SK-N-SH (cell line): ENCODE results near the gene IFIT1B. TPM values are rescaled to one million over a fixed set of nuclear protein-coding genes. Genes with fewer than 3 reads are reported as not detected.

Experiments used
- CTCF ChIA-PET: fragments of 300-600, 350-600 bp; formaldehyde crosslinking; extraction: SDS; loops from one replicate; lab custom pipeline; 2021; lab: Yijun Ruan, JAX
- POLR2A ChIA-PET: fragments of 350-600 bp; sonication (Branson Sonifier 250); formaldehyde crosslinking; extraction: SDS; loops from one replicate; lab custom pipeline; 2020; ENCODE audit warnings: antibody characterized with exemption, inconsistent platforms; lab: Yijun Ruan, JAX
- DNase-seq: peaks from one replicate; pipeline ENCODE4 v3.0.0; 2012
- H2AFZ ChIP-seq: fragments of 200-600 bp; sonication (generic); 2 replicates; pipeline ENCODE4 v1.8.1; 2016; ENCODE audit warnings: antibody characterized with exemption, mild to moderate bottlenecking, low read depth
- H3F3A ChIP-seq: fragments of 200-600 bp; sonication (generic); replicated peaks from 2 replicates; pipeline ENCODE3; 2016; ENCODE audit warnings: antibody characterized with exemption, mild to moderate bottlenecking; ENCODE audit not compliant: insufficient read depth
- H3K27ac ChIP-seq, 2 experiments: fragments of 200-500 bp in 1 of 2; fragments of 200-600 bp in 1 of 2; sonication (Bioruptor generic) in 1 of 2; sonication (generic), shearing (Covaris generic) in 1 of 2; 2 replicates each; pipeline versions ENCODE4 v1.5.1 to v1.6.1; 2014 to 2016; ENCODE audit warnings: low read depth in 2 of 2, inconsistent platforms in 1 of 2, low read length in 1 of 2, mild to moderate bottlenecking in 1 of 2, mixed read lengths in 1 of 2
- H3K27me3 ChIP-seq: fragments of 200-600 bp; sonication (generic), shearing (Covaris generic); 2 replicates; pipeline ENCODE4 v1.6.1; 2016; ENCODE audit warnings: mixed run types; ENCODE audit not compliant: insufficient read depth
- H3K36me3 ChIP-seq, 2 experiments: fragments of 200-500 bp in 1 of 2; fragments of 200-600 bp in 1 of 2; sonication (Bioruptor generic) in 1 of 2; sonication (generic) in 1 of 2; replicated peaks in 1 of 2; 2 replicates each; pipeline versions ENCODE3 to v1.5.1; 2014 to 2016; ENCODE audit warnings: low read length in 1 of 2, mild to moderate bottlenecking in 1 of 2; ENCODE audit not compliant: insufficient read depth in 2 of 2, control insufficient read depth in 1 of 2
- H3K4me1 ChIP-seq, 2 experiments: fragments of 200-500 bp in 1 of 2; fragments of 200-600 bp in 1 of 2; sonication (Bioruptor generic) in 1 of 2; sonication (generic), shearing (Covaris generic) in 1 of 2; 2 replicates each; pipeline versions ENCODE4 v1.5.1 to v1.6.1; 2014 to 2016; ENCODE audit warnings: low read depth in 1 of 2, low read length in 1 of 2, mixed run types in 1 of 2; ENCODE audit not compliant: insufficient read depth in 2 of 2, control insufficient read depth in 1 of 2
- H3K4me2 ChIP-seq: fragments of 200-600 bp; sonication (generic), shearing (Covaris generic); 2 replicates; pipeline ENCODE4 v1.6.1; 2017; ENCODE audit warnings: mixed run types
- H3K4me3 ChIP-seq, 2 experiments: fragments of 200-500 bp in 1 of 2; fragments of 200-600 bp in 1 of 2; sonication (Bioruptor generic) in 1 of 2; sonication (generic), shearing (Covaris generic) in 1 of 2; 2 replicates each; pipeline versions ENCODE4 v1.5.1 to v1.8.1; 2014 to 2016; ENCODE audit warnings: low read depth in 2 of 2, inconsistent platforms in 1 of 2, low read length in 1 of 2, mild to moderate bottlenecking in 1 of 2, mixed read lengths in 1 of 2, moderate library complexity in 1 of 2
- H3K79me2 ChIP-seq: fragments of 200-600 bp; sonication (generic); 2 replicates; pipeline ENCODE4 v1.8.1; 2017; ENCODE audit warnings: mild to moderate bottlenecking; ENCODE audit not compliant: insufficient read depth
- H3K9ac ChIP-seq: fragments of 200-600 bp; sonication (generic); 2 replicates; pipeline ENCODE4 v1.6.1; 2017; ENCODE audit warnings: mixed run types
- H3K9me2 ChIP-seq: fragments of 200-600 bp; sonication (generic); 2 replicates; pipeline ENCODE4 v1.6.1; 2017; ENCODE audit warnings: mixed run types
- H3K9me3 ChIP-seq: fragments of 200-600 bp; sonication (generic); 2 replicates; pipeline ENCODE4 v1.6.1; 2017; ENCODE audit warnings: mixed run types, mild to moderate bottlenecking, moderate library complexity
- H4K20me1 ChIP-seq: fragments of 200-600 bp; sonication (generic); 2 replicates; pipeline ENCODE4 v1.6.1; 2017; ENCODE audit warnings: mild to moderate bottlenecking, mixed run types; ENCODE audit not compliant: insufficient read depth
- EP300 ChIP-seq, 2 experiments: IDR thresholded peaks; 2 replicates each; pipeline versions ENCODE4 v1.4.0 to v1.6.1; 2012; ENCODE audit warnings: borderline replicate concordance in 1 of 2, low read depth in 1 of 2, low read length in 1 of 2
- EZH2phosphoT487 ChIP-seq: fragments of 200-600 bp; sonication (generic); IDR thresholded peaks from 2 replicates; pipeline ENCODE4 v1.6.1; 2017; ENCODE audit warnings: low read depth, mixed run types, mild to moderate bottlenecking, antibody characterized with exemption, moderate library complexity, borderline replicate concordance
- FOSL2 ChIP-seq: IDR thresholded peaks from 2 replicates; pipeline ENCODE4 v1.4.0; 2012; ENCODE audit warnings: low read depth, mild to moderate bottlenecking, moderate library complexity, borderline replicate concordance
- FOXJ3 ChIP-seq: sonication (generic); formaldehyde crosslinking; IDR thresholded peaks from 2 replicates; pipeline ENCODE4 v1.5.1; 2020; ENCODE audit warnings: mild to moderate bottlenecking, missing genetic modification reagents
- GABPA ChIP-seq: IDR thresholded peaks from 2 replicates; pipeline ENCODE4 v1.4.0; 2012; ENCODE audit warnings: low read depth, mild to moderate bottlenecking
- GATA2 ChIP-seq: sonication (generic); formaldehyde crosslinking; IDR thresholded peaks from 2 replicates; pipeline ENCODE4 v1.5.0; 2020; ENCODE audit warnings: mild to moderate bottlenecking, missing genetic modification reagents
- IRF3 ChIP-seq: fragments of 150-350 bp; IDR thresholded peaks from 2 replicates; pipeline ENCODE4 v1.6.1; 2016; ENCODE audit warnings: mild to moderate bottlenecking, low read depth, low read length
- JUND ChIP-seq: IDR thresholded peaks from 2 replicates; pipeline ENCODE4 v1.4.0; 2012
- MAX ChIP-seq: IDR thresholded peaks from 2 replicates; pipeline ENCODE4 v1.4.0; 2012; ENCODE audit warnings: low read depth
- MEF2A ChIP-seq: IDR thresholded peaks from 2 replicates; pipeline ENCODE4 v1.4.0; 2012; ENCODE audit warnings: low read depth, borderline replicate concordance
- MXI1 ChIP-seq: IDR thresholded peaks from 2 replicates; pipeline ENCODE4 v1.6.1; 2012; ENCODE audit warnings: mild to moderate bottlenecking, low read depth, low read length, improper control_type of control experiment
- POLR2AphosphoS5 ChIP-seq: IDR thresholded peaks from 2 replicates; pipeline ENCODE4 v1.6.1; 2012; ENCODE audit warnings: low read depth, low read length
- RAD21 ChIP-seq: IDR thresholded peaks from 2 replicates; pipeline ENCODE4 v1.6.1; 2012; ENCODE audit warnings: mild to moderate bottlenecking, low read length
- REST ChIP-seq: IDR thresholded peaks from 2 replicates; pipeline ENCODE4 v1.6.1; 2012; ENCODE audit warnings: mild to moderate bottlenecking, low read depth, low read length, moderate library complexity
- RFX5 ChIP-seq: IDR thresholded peaks from 2 replicates; pipeline ENCODE4 v1.6.1; 2012; ENCODE audit warnings: mild to moderate bottlenecking, improper control_type of control experiment, low read length
- RXRA ChIP-seq: IDR thresholded peaks from 2 replicates; pipeline ENCODE4 v1.4.0; 2012; ENCODE audit warnings: low read depth, mild to moderate bottlenecking, borderline replicate concordance
- SMC3 ChIP-seq: IDR thresholded peaks from 2 replicates; pipeline ENCODE4 v1.6.1; 2012; ENCODE audit warnings: low read depth, low read length, improper control_type of control experiment
- TAF1 ChIP-seq: IDR thresholded peaks from 2 replicates; pipeline ENCODE4 v1.6.1; 2012; ENCODE audit warnings: low read depth, mild to moderate bottlenecking, low read length, moderate library complexity, borderline replicate concordance
- TCF12 ChIP-seq: IDR thresholded peaks from 2 replicates; pipeline ENCODE4 v1.4.0; 2012
- USF1 ChIP-seq: IDR thresholded peaks from 2 replicates; pipeline ENCODE4 v1.4.0; 2012; ENCODE audit warnings: low read depth, borderline replicate concordance
- USF2 ChIP-seq: fragments of 150-350 bp; IDR thresholded peaks from 2 replicates; pipeline ENCODE4 v1.6.1; 2017; ENCODE audit warnings: antibody characterized with exemption, low read length, low read depth, borderline replicate concordance
- WGBS: methylation state at CpG from one replicate; pipeline ENCODE4 v1.1.6; 2017; ENCODE audit warnings: low lambda C conversion rate; 5-methylcytosine and 5-hydroxymethylcytosine counted together
- polyA plus RNA-seq, 3 experiments: library from polyadenylated mRNA; depleted of rRNA; stranded (reverse); fragments of >200 nt; gene quantifications; 2 replicates each; pipeline ENCODE4 v1.2.3, GENCODE V29; 2012

IFIT1B gene
- polyA plus RNA-seq, 1 of the 3 experiments (the other 2 are of a cell fraction), result 0.03 TPM

GRCh38 chr10:89337484-89337883 lies 40.4 kb upstream of the IFIT1B start:
- no peak overlapping the region for H3K4me3 ChIP-seq
- no peaks in the 10 kb centered on the region for H3K27me3 ChIP-seq
- POLR2A ChIA-PET, result no interaction called here
- no peak overlapping the region; a peak in 1 of 4 replicates for H3K27ac ChIP-seq
- no peak overlapping the region for H3K4me2 ChIP-seq
- H3K9me3 ChIP-seq, result no peaks in the 10 kb centered on the region
- no peak overlapping the region for H3K9ac ChIP-seq
- peaks cover 4 to 25% of the 10 kb centered on the region in 2 experiments; a peak in 3 of 4 replicates for H3K4me1 ChIP-seq
- H3F3A ChIP-seq, result no peaks in the 10 kb centered on the region
- TF ChIP-seq TCF12 (no peak), POLR2AphosphoS5 (no peak), FOSL2 (peak; percentile 27; the same call in 1 of the 2 replicates)
- CTCF ChIA-PET, result no interaction called here
- no peak for DNase-seq
- no peaks in the 10 kb centered on the region for H4K20me1 ChIP-seq
- no peaks in the 10 kb centered on the region for H3K9me2 ChIP-seq
- H2AFZ ChIP-seq, result no peak overlapping the region
- peaks cover 9 to 17% of the 10 kb centered on the region in 2 experiments for H3K36me3 ChIP-seq
- peaks cover 19% of the 10 kb centered on the region; the same call in 1 of the 2 replicates for H3K79me2 ChIP-seq
- WGBS, result 81% methylated on average over 6 of the region's 6 CpGs

- WGBS, result 98% methylated on average over 3 of the region's 3 CpGs
- peaks cover 9 to 17% of the 10 kb centered on the region in 2 experiments for H3K36me3 ChIP-seq
These were observed 39.1 kb upstream of the IFIT1B start for GRCh38 chr10:89338713-89339112.

More at GRCh38 chr10:89338713-89339112, 39.1 kb upstream of the IFIT1B start:
- Histone ChIP-seq H3K27ac (no peak overlapping the region), H3K9me3 (no peaks in the 10 kb centered on the region), H2AFZ (no peak overlapping the region), H3K79me2 (peaks cover 19% of the 10 kb centered on the region; the same call in 1 of the 2 replicates), H3K9me2 (no peaks in the 10 kb centered on the region), H3K4me1 (peaks cover 7 to 13% of the 10 kb centered on the region in 2 experiments; a peak in 3 of 4 replicates), H3K4me3 (no peak overlapping the region), H3F3A (peaks cover 6% of the 10 kb centered on the region), H3K27me3 (no peaks in the 10 kb centered on the region), H3K4me2 (no peak overlapping the region), H3K9ac (no peak overlapping the region), H4K20me1 (no peaks in the 10 kb centered on the region)
- DNase-seq, result no peak
- POLR2A ChIA-PET, result no interaction called here
- CTCF ChIA-PET, result interaction anchor here (1.1 kb wide), 1 partner anchor 10 kb away, joined by 3 read pairs; no protein-coding TSS in a partner anchor
- TF ChIP-seq FOXJ3 (CRISPR knock-in tag) (no peak), JUND (no peak), IRF3 (no peak), USF2 (no peak), FOSL2 (no peak), GABPA (no peak), REST (no peak), RXRA (no peak), SMC3 (no peak), USF1 (no peak), RAD21 (no peak), TAF1 (no peak), MAX (no peak), EP300 (IDR thresholded peaks at IDR 0.05; ENCODE audit: borderline replicate concordance in 1 of 2, low read depth in 1 of 2, low read length in 1 of 2) (no peak), RFX5 (no peak), EZH2phosphoT487 (no peak), GATA2 (no peak), TCF12 (no peak), MXI1 (no peak), MEF2A (no peak)
